UCSD-AML1 (cell line): Measurements from ENCODE around the gene SHF.

ENCODE experiments used
- DNase-seq: peaks from one replicate; lab custom pipeline; 2025; ENCODE audit not compliant: unreplicated experiment; lab: John Stamatoyannopoulos, UW

SHF gene

DNA sequence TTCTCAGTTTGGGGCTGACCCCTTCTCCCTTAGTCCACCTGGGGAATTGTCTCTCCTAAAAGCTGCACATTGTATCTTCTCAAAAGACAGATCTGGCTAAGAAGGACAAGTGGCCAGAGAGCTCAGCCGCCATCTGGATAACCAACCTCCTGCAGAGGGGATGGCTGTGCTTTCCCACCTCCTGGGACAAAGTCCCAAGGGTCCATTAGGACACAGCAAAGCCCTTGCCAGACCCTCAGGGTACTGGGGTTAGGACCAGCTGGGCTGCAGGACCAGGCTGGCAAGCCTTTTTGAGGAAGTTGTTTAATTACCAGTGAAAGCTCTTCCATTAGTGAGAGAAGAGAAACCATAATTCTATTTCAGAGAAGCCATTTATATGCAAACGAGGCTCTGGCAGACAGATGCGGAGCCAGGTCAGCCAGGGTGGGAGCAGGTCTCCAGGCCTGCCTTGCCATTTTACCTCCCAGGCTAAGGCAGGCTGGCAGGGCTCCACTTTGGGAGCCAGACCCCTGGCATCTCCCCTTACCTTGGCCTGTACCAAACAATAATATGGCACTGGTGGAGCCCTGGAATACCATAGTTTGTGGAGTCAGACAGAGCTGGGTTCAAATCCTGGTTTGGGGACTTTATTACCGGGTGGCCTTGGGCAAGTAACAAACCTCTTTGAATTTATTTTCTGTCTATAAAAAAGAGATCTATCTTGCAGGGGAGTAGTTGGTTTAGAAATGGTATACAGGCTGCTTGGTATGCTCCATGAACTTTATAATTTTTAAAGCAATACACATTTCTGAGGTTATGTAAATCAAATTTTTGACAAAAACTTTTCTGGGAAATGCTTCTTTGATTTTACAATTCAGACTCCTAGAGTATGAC lies 17.9 kb downstream of the SHF start:
- no peak for DNase-seq

DNA sequence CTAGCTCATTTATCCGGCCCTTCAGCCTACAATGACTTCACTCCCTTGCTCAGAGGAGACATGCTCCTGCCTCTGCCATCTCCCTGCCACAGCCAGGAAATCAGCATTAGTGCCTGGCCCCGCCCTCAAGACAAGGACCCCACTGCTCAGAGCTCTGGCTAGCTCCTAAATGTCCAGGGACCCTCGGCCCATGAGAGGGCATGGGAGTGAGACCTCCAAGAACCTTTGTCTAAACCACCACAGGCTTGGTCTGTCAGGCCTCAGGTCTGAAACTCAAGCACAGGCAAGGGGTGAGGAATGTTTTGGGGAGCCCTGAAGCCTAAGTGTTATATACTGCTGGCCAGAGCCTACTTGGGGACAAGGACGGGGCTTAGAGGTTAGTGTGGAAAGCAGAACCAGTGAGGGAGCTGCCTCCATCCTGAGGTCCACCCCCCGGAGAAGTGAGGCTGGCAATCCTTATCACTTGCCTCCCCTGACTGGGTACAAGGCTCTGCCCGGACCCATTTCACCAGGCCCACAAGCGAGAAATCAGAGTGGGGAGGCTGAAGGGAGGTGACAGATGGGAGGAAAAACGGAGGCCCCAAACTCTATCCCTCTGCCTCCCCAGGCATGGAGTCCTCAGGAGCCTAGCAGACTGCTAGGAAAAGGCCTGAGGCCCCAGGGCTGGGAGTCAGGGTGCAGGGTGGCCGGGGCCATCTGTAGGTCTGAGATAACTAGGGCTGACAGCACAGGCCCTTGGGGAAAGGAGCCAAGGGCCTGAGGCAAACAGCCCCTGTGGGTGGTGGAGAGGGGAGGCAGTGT lies 18.8 kb downstream of the SHF start:
- DNase-seq, result no peak

DNA sequence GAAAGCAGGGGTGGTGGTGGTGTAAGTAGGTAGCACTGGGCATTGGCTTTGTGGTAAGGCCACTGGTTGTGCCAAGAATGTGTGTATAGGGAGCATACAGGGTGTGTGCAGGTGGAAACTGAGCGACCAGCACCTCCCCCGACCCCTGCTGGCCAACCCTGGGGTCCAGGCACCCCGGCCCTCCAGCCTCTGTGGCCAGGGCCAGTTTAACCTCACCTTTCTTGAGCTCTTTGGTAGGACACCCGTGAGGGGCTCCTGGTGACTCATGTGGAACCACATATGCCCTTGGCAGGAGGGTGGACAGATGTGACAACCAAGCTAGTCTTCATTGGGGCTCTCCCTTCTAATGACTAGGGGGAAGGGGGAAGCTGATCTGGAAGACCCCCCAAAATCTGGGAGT lies 19.5 kb downstream of the SHF start:
- no peak for DNase-seq

DNA sequence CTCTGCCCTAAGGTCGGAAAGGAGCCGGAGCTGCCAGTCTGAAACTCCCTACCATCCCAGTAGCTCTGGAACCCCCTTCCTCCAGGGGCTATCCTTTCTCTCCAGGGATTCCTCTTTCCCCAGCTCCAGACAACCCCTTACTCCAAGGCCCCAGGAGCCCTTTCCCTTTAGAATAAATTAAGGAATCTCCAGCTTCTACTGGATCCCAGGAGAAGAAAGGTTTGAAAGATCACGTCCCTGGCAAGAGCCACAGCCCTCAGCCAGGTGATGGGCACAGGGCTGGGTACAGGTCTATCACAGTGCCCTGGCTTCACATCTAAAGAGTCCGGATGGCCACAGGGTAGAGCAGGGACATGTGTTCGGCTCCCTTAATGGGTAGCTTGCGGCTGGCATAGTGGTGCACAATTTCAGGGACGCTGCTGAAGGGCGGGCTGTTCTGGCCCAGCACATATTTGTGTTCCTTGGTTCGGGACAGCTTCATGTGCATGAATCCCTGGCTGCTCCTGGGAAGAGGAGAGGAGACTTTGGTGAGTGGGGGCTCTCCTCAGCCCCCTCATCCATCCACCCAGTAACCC lies 20.0 kb downstream of the SHF start:
- no peak for DNase-seq

DNA sequence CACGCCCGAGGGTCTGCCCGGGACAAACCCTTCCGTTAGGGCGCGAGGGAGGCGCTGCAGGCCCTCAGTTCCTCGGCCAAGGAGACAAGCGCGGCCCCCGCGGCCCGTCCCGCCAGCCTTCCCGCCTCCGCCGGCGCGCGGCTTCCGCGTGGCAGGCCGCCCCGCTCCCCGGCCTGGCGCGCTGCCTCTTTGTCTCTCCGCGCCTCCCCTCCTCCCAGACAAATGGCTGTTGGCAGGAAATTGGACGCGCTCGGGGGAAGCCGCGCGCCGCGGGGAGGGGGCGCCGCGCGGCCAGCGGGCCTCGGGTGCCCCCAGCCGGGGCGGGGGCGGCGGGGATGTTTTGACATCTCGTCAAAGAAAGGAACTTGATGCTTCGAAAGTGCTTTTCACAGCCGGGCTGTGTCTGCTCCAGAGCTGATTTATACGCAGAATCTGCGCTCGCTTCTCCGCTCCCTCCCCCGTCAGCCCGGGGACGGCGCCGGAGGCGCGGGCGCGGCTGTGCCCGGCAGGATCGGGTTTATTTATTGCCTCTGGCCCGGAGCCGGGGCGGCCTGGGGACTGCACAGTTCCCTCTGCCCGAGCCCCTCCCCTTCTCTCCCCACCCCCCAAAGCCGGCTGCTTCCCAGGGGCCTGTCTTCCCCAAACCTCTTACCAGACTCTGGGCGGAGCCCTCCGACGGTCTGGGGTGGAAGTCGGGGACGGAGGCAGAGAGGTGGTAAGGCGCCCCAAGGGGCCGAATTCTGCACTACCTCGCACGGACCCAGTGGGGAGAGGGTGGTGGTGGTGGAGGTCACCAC lies 20.7 kb downstream of the SHF start:
- peak; percentile 92 for DNase-seq

DNA sequence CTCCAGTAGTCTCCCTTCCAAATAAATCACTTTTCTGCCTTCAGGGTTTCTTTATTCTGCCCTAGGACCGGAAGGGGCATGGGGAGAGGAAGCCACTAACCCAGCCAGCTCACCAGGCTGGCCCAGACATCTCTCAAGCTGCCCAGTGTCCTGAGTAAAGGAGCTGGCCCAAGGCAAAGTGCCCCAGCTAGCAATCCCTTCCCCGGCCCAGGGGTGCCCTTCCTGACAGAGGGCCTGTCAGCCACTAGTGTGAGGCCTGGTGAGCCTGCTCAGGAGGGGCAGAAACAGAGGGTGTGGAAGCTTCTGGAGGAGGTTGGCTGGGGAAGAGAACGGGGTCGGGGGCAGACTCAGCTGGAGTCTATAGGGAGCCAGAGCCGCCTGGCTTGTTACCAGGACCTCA lies 22.2 kb downstream of the SHF start:
- DNase-seq, result no peak

GRCh38 chr15:45164914-45165313 lies 22.9 kb downstream of the SHF start:
- no peak for DNase-seq

- DNase-seq, result no peak
Observed at GRCh38 chr15:45163508-45163856, 24.3 kb downstream of the SHF start.

DNA sequence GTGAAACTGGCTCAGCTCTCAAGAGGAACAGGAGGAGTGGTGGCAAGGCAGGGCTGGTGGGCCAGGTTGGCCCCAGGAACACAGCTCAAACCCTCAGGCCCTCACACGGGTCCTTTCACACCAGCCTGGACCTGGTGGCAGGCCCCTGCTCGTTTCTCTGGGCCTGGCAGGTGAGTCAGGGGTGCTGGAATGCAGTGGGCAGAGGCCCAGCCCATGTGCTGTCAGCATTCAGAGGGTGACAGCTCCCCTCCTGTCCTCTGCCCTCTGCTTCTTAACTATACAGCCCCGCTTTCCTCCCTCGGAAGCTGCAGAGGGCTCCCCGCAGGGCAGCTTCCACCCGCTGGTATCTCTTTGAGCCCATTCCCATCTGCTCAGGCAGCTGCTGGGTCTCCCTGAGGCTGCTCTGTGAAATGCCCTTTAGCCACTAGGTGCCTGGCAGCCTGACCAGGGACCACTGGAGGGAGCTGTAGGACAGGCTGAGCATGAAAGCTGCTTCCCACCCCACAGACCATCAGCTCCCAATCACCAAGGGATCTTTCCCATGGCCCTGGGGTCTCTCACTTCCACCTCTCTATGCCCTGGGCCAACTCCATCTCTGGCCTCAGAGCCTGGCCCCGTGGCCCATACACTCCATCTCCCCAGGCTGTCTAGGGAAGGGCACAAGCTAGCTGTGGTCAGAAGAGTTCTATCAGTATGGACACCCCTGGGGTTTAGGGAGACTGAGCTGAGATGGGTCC lies 24.8 kb downstream of the SHF start:
- peak; percentile 78 for DNase-seq

DNA sequence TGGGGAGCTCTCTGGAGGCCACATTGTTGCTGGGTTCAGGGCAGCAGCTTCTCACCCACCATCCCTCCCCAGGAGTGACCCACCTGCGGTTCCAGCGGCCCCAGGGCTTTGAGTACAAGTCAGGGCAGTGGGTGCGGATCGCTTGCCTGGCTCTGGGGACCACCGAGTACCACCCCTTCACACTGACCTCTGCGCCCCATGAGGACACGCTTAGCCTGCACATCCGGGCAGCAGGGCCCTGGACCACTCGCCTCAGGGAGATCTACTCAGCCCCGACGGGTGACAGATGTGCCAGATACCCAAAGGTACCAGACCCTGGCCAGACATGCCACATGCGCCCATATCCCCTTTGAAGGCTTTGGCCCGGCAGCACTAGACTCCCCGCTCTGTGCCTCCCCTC lies 26.1 kb downstream of the SHF start:
- no peak for DNase-seq

DNA sequence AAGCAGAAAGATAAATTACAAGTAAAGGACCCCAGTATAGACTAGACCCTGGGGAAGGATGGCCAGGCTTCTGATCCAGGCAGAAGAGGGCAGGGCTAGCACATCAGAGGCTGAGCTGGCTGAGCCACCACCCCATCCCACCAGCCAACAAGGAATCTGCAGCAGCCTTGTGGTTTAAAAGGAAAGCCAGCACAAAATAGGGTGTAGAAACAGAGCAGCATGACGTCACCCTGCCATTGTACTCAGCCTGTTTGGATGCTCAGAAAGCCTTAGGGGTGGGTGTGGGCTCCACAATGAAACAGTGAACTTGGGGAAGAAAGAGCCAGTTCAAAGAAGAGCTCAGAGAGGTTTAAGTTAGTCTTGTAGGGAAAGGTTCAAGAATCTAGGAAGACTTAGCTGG lies 29.8 kb downstream of the SHF start:
- peak; percentile 26 for DNase-seq

DNA sequence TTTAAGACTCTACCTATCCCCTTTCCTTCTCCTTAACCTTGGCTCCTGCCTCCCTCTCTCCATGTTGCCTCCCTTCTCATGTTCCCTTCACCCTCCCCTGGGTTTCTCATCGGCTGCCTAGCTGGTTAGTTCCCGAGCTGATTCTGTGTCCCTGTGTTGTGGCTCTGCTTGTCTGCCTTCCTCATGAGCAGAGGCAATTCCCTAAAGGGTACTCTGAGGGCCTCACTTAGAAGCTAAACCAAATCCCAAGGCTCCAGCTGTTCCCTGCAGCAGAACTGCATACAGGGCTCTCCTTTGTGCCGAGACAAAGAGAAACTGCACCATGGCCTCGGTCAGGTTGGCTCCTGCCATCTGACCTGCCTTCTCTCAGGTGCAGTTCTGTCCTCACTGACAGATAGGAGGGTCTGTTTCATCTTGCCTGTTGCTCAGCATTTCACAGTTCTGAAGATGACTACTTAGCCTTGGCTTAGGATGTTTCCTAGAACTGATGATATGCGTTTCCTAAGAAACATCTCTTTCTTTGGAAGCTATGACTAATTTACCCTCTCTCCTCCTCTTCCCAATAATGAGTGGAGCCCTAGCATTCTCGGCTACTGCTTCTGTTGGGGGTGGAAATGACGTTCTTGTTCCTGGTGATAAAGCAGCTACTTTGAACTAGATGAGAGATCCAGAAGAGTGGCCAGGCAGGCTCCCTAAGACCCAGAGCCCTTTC lies 30.9 kb downstream of the SHF start:
- no peak for DNase-seq

DNA sequence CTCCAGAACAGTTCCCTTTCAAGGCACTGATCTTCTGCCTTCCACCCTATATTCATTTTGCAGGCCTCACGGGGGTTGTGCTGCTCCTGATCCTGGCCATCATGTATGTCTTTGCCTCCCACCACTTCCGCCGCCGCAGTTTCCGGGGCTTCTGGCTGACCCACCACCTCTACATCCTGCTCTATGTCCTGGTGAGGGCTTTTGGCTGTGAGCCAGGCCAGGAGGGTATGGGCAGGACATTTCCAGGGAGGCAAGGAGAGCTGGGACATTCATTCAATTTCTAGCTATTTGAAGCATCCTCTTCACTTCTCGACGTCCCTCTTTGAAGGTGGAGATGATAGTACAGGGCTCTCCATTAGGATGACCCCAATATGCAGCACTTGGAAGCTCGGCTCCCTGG lies 32.0 kb downstream of the SHF start:
- peak; percentile 77 for DNase-seq

GRCh38 chr15:45151998-45152828 lies 35.6 kb downstream of the SHF start:
- DNase-seq, result no peak

- DNase-seq, result no peak
Observed at GRCh38 chr15:45150997-45151396, 36.8 kb downstream of the SHF start.

DNA sequence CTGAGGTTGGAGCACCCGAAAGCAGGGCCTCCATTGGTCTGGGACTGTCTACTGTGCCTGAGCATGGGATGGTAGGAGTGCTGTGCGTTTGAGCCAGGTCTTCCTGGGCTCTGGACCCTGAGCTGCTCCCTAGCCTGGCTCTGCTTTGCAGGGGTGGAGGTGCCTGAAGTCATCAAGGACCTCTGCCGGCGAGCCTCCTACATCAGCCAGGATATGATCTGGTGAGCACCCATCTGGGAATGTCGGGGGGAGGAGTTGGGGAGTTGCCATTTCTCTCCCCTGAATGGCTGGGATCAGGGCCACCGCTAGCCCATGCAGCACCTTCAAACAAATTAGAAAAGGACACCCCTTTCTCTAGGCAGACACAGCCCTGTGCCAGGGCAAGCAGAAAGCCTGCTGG lies 37.3 kb downstream of the SHF start:
- DNase-seq, result no peak

- DNase-seq, result no peak
Observed at GRCh38 chr15:45149060-45149459, 38.7 kb downstream of the SHF start.

DNA sequence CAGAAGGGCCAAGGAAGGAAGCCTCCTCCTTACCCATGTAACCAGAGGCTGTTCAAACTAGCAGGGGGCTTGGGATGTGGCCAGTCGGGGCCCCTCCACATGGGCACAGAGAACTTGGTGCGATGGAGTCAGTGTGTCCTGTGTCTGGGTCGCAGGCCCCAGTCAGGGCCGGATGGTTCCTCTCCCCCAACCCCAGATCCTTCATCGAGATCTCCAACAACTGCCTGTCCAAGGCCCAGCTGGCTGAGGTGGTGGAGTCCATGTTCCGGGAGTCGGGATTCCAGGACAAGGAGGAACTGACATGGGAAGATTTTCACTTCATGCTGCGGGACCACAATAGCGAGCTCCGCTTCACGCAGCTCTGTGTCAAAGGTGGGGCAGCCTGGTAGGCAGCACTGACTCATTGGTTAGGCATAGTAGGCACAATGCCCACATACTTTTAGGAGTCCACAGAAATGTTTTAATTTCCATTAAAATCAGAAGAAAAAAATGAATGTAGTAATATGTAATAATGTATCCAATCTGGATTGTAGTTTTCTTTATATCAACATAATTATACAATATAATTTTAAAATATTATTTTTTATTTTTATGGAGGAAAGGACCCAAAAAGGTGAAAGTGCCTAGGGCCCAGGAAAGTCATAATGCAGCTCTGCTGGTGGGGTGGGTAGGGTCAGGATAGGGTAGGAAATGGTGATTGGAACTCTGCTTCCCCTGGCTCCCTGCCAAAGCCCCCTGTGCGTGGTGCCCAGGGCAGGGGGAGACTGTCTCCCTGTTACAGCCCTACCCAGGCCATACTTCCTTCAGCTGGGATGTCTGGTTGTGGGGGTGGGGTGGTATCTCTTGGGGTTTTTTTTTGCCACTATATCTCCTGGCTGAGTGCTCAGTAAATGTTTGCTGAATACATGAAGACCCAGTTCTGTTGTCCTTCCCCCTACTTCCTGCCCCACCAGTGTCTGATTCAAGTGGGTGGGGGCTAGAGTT lies 39.4 kb downstream of the SHF start:
- DNase-seq, result no peak
